HG03139 (cell line): ENCODE measurements around the gene GSTT4.
"Not testable (repeated sequence)": the region's sequence is repeated elsewhere in the genome, so short reads cannot be mapped to it uniquely, and the experiment has no call there.

ENCODE experiments used
- ATAC-seq: cut with Tn5 transposase; IDR thresholded peaks from one replicate; pipeline ENCODE4 v1.9.1; 2021; ENCODE audit not compliant: unreplicated experiment

The GSTT4 gene

DNA sequence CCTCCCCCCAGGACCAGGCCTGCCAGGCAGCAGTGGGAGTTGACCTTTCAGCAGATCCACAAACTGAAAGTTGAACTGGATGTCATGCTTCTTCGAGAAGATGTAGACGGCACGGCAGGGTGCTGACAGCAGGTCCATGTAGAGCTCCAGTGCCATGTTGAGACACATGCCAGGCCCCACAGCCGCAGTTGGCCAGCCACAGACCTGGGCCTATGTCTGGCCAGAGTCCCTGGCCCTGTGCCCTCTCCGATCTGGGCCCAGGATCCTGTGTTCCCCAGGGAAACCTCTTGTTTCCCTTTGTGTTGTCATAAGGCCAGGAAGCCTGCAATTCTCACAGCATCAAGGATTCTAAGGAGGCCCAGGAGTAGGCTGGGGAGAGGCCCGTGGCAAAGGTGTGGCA is at the start of gene GSTT4:
Gene GSTT4, minus strand, starts transcription at position 253 of the 400 bp plus-strand sequence. Its CDS starts 97 bp downstream, at position 156.
- no peak for ATAC-seq

GRCh38 chr22:24054356-24054755 is 49.1 kb upstream of the GSTT4 start:
- no peak for ATAC-seq

- ATAC-seq: no peak
Measured at GRCh38 chr22:24053481-24054226, 48.4 kb upstream of the GSTT4 start.

GRCh38 chr22:24051568-24051967 is 46.3 kb upstream of the GSTT4 start:
- no peak for ATAC-seq

- no peak for ATAC-seq
Measured at GRCh38 chr22:24051028-24051427, 45.8 kb upstream of the GSTT4 start.

DNA sequence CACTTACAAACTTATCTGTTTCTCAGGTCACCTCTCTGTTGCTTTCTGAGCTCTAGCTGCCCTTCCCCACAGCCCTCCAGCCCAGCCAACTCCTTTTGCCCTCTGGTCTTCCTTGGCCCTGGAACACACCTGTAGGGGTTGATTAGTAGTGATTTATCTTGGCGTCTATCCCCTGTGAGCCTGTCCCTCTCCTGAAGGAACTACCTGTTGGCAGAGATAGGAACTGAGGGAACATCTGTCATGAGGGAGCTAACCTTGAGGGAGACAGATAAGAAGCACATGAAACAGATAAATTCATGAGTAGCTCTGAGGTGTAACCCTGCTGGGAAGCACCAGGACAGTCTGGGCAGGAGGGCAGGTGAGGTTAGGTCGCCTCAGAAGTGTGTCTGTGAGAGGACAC is 44.7 kb upstream of the GSTT4 start:
- ATAC-seq: no peak

DNA sequence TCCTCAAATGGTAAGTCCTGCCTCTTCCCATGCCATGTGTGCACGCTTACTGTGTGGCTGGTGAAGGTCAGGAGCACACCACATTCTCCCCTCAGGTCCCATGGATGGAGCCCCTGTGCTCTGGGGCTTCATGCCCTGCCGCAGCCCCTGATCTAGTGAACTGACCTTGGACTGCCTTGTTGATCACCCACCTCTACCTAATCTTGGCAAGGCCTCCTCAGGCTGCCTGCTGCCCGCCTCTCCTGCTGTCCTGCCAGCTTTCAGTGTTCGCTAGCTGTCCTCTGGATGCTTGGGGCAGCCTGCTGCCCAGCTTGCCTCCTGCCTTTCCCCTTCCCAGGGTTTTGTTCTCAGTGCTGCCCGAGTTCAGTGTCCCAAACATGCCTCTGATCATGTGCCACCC is 44.0 kb upstream of the GSTT4 start:
- ATAC-seq: no peak

DNA sequence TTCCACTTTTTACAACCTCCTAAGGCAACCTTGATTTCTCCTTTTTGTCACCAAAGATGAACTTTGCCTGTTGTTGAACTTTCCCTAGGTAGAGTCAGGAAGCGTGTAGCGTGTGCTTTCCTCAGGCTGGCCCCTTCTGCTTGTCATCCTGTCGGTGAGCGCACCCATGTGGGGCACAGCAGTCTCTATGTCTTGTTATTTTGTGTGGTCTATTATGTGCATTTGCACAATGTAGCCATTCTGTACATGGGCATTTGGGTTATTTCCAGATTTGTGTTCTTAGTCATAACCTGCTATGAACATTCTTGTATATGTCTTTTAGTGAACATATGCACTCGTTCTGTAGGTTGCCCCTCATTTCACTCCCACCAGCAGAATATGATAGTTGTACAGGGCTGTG is 40.8 kb upstream of the GSTT4 start:
- no peak for ATAC-seq

- ATAC-seq: no peak
Measured at GRCh38 chr22:24043958-24044357, 38.7 kb upstream of the GSTT4 start.

DNA sequence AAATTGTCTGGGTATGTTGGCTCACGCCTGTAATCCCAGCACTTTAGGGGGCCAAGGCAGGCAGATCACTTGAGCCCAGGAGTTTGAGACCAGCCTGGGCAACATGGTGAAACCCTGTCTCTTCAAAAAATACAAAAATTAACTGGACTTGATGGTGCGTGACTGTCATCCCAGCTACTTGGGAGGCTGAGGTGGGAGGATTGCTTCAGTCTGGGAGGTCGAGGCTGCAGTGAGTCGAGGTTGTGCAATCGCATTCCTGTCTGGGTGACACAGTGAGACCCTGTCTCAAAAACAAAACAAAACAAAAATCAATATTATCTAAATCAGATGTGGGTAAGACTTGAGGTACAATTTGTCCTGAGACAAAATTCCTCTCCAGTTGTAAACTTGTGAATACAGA is 38.2 kb upstream of the GSTT4 start:
- ATAC-seq: not testable (repeated sequence)

DNA sequence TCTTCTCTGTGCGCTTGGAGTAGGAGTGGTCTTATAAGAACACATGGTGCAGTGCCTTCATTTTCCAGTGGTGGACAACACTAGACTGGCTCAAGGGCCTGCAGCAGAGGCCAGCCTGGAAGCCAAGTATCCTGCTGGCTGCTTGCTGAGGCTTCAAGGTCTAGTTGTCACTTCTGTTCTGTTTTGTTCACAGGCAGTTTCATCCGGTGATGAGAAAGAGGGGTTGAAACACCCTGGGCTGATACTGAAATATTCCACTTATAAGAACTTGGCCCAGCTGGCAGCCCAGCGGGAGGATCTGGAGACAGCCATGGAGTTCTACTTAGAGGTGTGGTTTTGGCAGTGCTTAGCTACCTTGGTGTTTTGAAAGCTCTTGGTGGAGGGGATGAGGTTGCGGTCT is 35.7 kb upstream of the GSTT4 start:
- no peak for ATAC-seq

- no peak for ATAC-seq
Measured at GRCh38 chr22:24039046-24039445, 33.8 kb upstream of the GSTT4 start.

GRCh38 chr22:24037851-24038765 is 32.9 kb upstream of the GSTT4 start:
- no peak for ATAC-seq

- ATAC-seq: no peak
Measured at GRCh38 chr22:24035296-24035695, 30.0 kb upstream of the GSTT4 start.

GRCh38 chr22:24033731-24034130 is 28.5 kb upstream of the GSTT4 start:
- no peak for ATAC-seq

GRCh38 chr22:24030186-24030702 is 25.0 kb upstream of the GSTT4 start:
- no peak for ATAC-seq

DNA sequence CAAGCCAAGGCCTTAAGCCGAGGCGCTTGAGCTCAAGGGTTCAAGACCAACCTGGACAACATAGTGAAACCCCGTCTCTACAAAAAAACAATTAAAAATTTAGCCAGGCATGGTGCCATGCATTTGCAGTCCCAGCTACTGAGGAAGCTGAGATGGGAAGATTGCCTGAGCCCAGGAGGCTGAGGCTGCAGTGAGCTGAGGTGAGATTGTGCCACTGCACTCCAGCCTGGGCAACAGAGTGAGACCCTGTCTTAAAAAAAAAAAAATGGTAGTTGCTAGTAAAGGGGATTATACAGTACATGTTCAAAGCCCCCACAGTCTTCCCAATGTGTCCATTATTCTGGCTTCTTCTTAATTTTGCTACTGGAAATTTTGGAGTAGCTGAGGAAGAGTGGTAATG is 24.1 kb upstream of the GSTT4 start:
- no peak for ATAC-seq

DNA sequence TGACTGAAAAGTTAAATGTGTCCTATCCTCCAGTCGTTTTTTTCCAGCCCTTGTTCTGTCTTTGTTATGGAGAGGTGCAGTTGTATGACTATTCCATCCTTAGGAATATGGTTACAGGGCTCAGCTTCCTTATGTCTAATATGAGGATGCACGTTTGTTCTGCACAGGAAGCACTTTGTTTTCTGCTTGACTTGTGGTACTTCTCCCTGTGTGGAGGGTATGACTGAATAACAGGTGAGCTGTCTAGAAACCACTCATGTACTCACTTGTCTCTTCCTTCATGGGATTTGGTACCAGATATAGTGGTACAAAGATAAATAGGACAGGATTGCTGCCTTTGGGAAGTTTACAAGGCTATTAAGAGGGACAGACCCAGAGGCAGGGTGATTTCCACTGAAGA is 23.3 kb upstream of the GSTT4 start:
- ATAC-seq: no peak

GRCh38 chr22:24027991-24028390 is 22.7 kb upstream of the GSTT4 start:
- no peak for ATAC-seq

GRCh38 chr22:24027389-24027975 is 22.2 kb upstream of the GSTT4 start:
- ATAC-seq: no peak

GRCh38 chr22:24026733-24027132 is 21.5 kb upstream of the GSTT4 start:
- ATAC-seq: no peak

DNA sequence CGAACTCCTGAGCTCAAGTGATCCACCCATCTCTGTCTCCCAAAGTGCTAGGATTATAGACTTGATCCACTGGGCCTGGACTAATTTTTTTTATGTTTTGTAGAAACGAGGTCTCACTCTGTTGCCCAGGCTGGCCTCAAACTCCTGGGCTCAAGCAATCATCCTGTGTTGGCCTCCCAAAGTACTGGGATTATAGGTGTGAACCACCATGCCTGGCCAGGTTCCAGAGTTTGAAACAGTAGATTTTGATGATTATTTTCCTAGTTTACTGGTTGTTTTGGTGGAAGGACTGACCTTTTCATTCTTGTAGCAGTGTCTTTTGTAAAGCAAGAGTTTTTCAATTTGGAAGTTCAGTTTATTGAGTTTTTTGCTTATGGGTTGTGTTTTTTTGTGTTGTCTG is 20.8 kb upstream of the GSTT4 start:
- no peak for ATAC-seq
